Measurements from ENCODE around the gene VCAM1. TPM values are rescaled to one million over a fixed set of nuclear protein-coding genes. Genes with fewer than 3 reads are reported as not detected.

Gene VCAM1
- total RNA-seq, 1 experiment from 2014 or later: 0.08 TPM

DNA sequence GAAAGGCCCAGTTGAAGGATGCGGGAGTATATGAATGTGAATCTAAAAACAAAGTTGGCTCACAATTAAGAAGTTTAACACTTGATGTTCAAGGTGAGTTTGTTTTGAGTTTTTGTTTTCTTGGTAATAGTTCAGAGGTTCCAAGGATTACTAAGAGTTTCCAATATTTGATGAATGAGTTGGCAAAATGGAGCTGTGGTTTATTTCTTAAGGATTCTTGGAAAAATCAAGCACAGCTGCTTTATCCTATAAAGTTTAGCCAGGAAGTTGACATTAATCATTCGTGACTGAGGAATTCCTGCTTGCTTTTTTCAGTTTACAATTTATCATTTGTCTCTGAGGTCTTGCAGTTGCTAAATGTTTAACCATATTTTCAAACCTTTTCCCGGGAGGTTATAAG lies 15.1 kb downstream of the VCAM1 start:
- DNase-seq (ENCODE audit: low read depth, low spot score) (no peak), ATAC-seq (no peak)
- no peaks in the 10 kb centered on the region for H3K9me3 ChIP-seq (ENCODE audit: control insufficient read depth, insufficient read depth, low read depth, low read length)
- POLR2A ChIA-PET: no interaction called here
- no peaks in the 10 kb centered on the region for H3K36me3 ChIP-seq (ENCODE audit: control insufficient read depth, insufficient read depth, low read length)
- BruUV-seq (replicated peaks): no TSS peak
- CTCF ChIA-PET: no interaction called here
- no peaks in the 10 kb centered on the region for H3K27me3 ChIP-seq (ENCODE audit: control insufficient read depth, insufficient read depth, low read length)
- no peaks in the 10 kb centered on the region for H3K4me1 ChIP-seq (ENCODE audit: control insufficient read depth, insufficient read depth, low read length)
- in situ Hi-C loops (cut with HindIII; ENCODE audit: low pct_unique_long_range_greater_than_20kb, low sequenced_read_pairs) (no loop called here), intact Hi-C loops (cut with micrococcal nuclease; ENCODE audit: unreplicated experiment) (no loop called here)
- H3K4me3 ChIP-seq (ENCODE audit: low read depth in 2 of 2, low read length in 2 of 2): no peak overlapping the region
- TF ChIP-seq SIN3A (IDR thresholded peaks at IDR 0.05; ENCODE audit: borderline replicate concordance, insufficient read depth, low read depth, low read length): no peak
- no peak for TF ChIP-seq REST (IDR thresholded peaks at IDR 0.05; ENCODE audit: insufficient read depth in 1 of 2, low read depth in 2 of 2, low read length in 1 of 2)
- TF ChIP-seq TCF7L2 (IDR thresholded peaks at IDR 0.05; ENCODE audit: low read depth, low read length): no peak
- H3K27ac ChIP-seq (ENCODE audit: low read length): no peak overlapping the region

GRCh38 chr1:100735244-100735643 lies 15.7 kb downstream of the VCAM1 start:
- Histone ChIP-seq H3K27me3 (ENCODE audit: control insufficient read depth, insufficient read depth, low read length) (no peaks in the 10 kb centered on the region), H3K9me3 (ENCODE audit: control insufficient read depth, insufficient read depth, low read depth, low read length) (no peaks in the 10 kb centered on the region), H3K27ac (ENCODE audit: low read length) (no peak overlapping the region), H3K36me3 (ENCODE audit: control insufficient read depth, insufficient read depth, low read length) (no peaks in the 10 kb centered on the region), H3K4me3 (ENCODE audit: low read depth in 2 of 2, low read length in 2 of 2) (no peak overlapping the region), H3K4me1 (ENCODE audit: control insufficient read depth, insufficient read depth, low read length) (no peaks in the 10 kb centered on the region)
- in situ Hi-C loops (cut with HindIII; ENCODE audit: low pct_unique_long_range_greater_than_20kb, low sequenced_read_pairs): no loop called here
- intact Hi-C loops (cut with micrococcal nuclease; ENCODE audit: unreplicated experiment): no loop called here
- ChIA-PET POLR2A (no interaction called here), CTCF (no interaction called here)
- TF ChIP-seq TCF7L2 (IDR thresholded peaks at IDR 0.05; ENCODE audit: low read depth, low read length): no peak
- TF ChIP-seq, protein P1, sequence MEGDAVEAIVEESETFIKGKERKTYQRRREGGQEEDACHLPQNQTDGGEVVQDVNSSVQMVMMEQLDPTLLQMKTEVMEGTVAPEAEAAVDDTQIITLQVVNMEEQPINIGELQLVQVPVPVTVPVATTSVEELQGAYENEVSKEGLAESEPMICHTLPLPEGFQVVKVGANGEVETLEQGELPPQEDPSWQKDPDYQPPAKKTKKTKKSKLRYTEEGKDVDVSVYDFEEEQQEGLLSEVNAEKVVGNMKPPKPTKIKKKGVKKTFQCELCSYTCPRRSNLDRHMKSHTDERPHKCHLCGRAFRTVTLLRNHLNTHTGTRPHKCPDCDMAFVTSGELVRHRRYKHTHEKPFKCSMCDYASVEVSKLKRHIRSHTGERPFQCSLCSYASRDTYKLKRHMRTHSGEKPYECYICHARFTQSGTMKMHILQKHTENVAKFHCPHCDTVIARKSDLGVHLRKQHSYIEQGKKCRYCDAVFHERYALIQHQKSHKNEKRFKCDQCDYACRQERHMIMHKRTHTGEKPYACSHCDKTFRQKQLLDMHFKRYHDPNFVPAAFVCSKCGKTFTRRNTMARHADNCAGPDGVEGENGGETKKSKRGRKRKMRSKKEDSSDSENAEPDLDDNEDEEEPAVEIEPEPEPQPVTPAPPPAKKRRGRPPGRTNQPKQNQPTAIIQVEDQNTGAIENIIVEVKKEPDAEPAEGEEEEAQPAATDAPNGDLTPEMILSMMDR (IDR thresholded peaks at IDR 0.05): no peak
- no peak for TF ChIP-seq POLR2AphosphoS5 (IDR thresholded peaks at IDR 0.05; ENCODE audit: low read depth, low read length)
- TF ChIP-seq REST (IDR thresholded peaks at IDR 0.05; ENCODE audit: insufficient read depth in 1 of 2, low read depth in 2 of 2, low read length in 1 of 2): no peak
- no peak for TF ChIP-seq SIN3A (IDR thresholded peaks at IDR 0.05; ENCODE audit: borderline replicate concordance, insufficient read depth, low read depth, low read length)
- no TSS peak for BruUV-seq (replicated peaks)
- DNase-seq (ENCODE audit: low read depth, low spot score): no peak
- ATAC-seq: no peak

All from Panc1 (cell line).